Motor neuron (in vitro differentiated cells): ENCODE results near the gene PLTP. TPM values are rescaled to one million over a fixed set of nuclear protein-coding genes. Genes with fewer than 3 reads are reported as not detected.

Experiments used
- ATAC-seq, 8 experiments: fragments of 200-7000 bp; cut with Tn5 transposase; replicated peaks in 6 of 8; 2 replicates each; pipeline ENCODE4 v1.8.0; 2021; ENCODE audit warnings: mild to moderate bottlenecking in 8 of 8, moderate library complexity in 8 of 8
- H3K27ac ChIP-seq, 2 donors: fragments of 250-450 bp; sonication (Bioruptor Pico); 2 replicates each; pipeline ENCODE4 v1.9.0; 2021; ENCODE audit warnings: antibody characterized with exemption in 2 of 2, mild to moderate bottlenecking in 2 of 2, moderate library complexity in 1 of 2
- H3K4me1 ChIP-seq, 2 donors: fragments of 250-450 bp; sonication (Bioruptor Pico); replicated peaks in 1 of 2; 2 replicates each; pipeline ENCODE4 v1.6.1; 2021; ENCODE audit warnings: antibody characterized with exemption in 2 of 2, mild to moderate bottlenecking in 2 of 2, moderate library complexity in 1 of 2
- H3K4me3 ChIP-seq, 5 donors: fragments of 250-450 bp; sonication (Bioruptor Pico); 2 replicates each; pipeline ENCODE4 v1.9.0; 2021; ENCODE audit warnings: antibody characterized with exemption in 5 of 5, mild to moderate bottlenecking in 5 of 5, moderate library complexity in 4 of 5
- WGBS, 10 experiments: fragments of 450-650 bp; shearing (Covaris generic); methylation state at CpG; one replicate each; pipeline ENCODE4 v1.0.0; 2022; 5-methylcytosine and 5-hydroxymethylcytosine counted together
- in situ Hi-C, 9 experiments: fragments of 400-800 bp; cut with MboI; loops; one replicate each; pipeline ENCODE4 v1.15.0; 2021; ENCODE audit warnings: low sequenced_read_pairs in 9 of 9, low pct_unique_long_range_greater_than_20kb in 2 of 9; ENCODE audit not compliant: unreplicated experiment in 9 of 9
- total RNA-seq, 8 experiments: library from RNA; unstranded; fragments of 300-600 nt; gene quantifications; 2 replicates each; pipeline versions ENCODE4 v1.2.3 to v1.2.4, GENCODE V29; 2022

PLTP gene
- total RNA-seq, 8 experiments from 2014 or later, result 30.7 to 638 (median 41.2) TPM

DNA sequence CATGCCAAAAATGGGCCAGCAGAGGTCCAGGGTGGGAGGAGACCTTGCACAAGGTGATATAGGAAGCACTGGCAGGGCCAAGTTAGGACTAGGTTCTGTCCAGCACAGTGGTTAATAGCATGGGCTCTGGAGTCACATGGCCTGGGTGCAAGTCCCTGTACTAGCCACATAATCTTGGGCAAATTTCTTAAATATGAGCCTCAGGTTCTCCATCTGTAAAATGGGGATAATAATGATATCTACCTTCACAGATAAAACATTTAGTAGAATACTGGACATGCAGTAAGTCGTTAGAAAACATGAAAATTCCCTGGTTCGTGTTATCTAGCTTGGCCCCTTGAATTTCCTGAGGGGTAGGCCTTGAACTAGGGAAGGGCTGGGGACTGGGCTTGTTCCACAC, 14.7 kb downstream of the PLTP start:
- Histone ChIP-seq H3K27ac (no peak overlapping the region), H3K4me1 (no peaks in the 10 kb centered on the region), H3K4me3 (no peak overlapping the region)
- ATAC-seq, result no peak
- in situ Hi-C loops, result no loop called here
- WGBS, 10 experiments, result 90 to 100% (median 96%) methylated on average over 1 to 2 of the region's 2 CpGs; no CpG with 5 or more reads in 4 of the 10 experiments

GRCh38 chr20:45896641-45897161, 15.3 kb downstream of the PLTP start:
- in situ Hi-C loops, result no loop called here

GRCh38 chr20:45894797-45895196, 17.2 kb downstream of the PLTP start:
- WGBS, 10 experiments, result 40 to 100% (median 40%) methylated on average over 1 of the region's 12 CpGs; no CpG with 5 or more reads in 7 of the 10 experiments
- Histone ChIP-seq H3K27ac (no peak overlapping the region), H3K4me3 (no peak overlapping the region), H3K4me1 (peaks cover 6 to 8% of the 10 kb centered on the region in 2 donors)
- in situ Hi-C loops, result no loop called here
- ATAC-seq, result no peak

More at GRCh38 chr20:45896641-45897161, 15.3 kb downstream of the PLTP start:
- peaks cover 5 to 6% of the 10 kb centered on the region in 2 donors for H3K4me1 ChIP-seq
- H3K27ac ChIP-seq, result no peak overlapping the region
- H3K4me3 ChIP-seq, result no peak overlapping the region
- ATAC-seq, result no peak
- 91 to 100% (median 97%) methylated on average over 1 to 8 of the region's 14 CpGs; no CpG with 5 or more reads in 3 of the 10 experiments for WGBS, 10 experiments

DNA sequence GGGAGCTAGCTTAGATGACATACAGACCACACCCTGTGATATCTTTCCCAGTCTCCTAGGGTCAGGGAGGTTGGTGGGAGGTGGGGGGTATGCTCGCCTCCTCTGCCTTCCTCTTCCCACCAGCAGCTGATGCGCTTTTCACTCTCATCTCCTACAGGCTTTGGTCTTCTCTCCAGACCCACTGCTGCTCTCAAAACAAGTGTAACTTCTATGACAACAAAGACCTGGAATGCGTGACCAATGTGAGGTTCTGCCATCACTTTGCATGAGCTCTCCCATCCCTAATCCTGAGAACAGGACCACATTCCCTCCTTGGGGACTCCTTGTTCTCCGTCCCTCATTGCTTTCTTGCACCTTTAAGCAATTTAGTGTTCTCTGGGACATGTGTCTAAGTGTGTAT, 18.1 kb downstream of the PLTP start:
- Histone ChIP-seq H3K4me3 (no peak overlapping the region), H3K4me1 (peaks cover 15 to 16% of the 10 kb centered on the region in 2 donors), H3K27ac (no peak overlapping the region)
- WGBS, 10 experiments, result 14 to 100% (median 83%) methylated on average over 1 to 3 of the region's 4 CpGs; no CpG with 5 or more reads in 2 of the 10 experiments
- ATAC-seq, result no peak
- in situ Hi-C loops, result no loop called here

GRCh38 chr20:45892828-45893500, 19.0 kb downstream of the PLTP start:
- ATAC-seq, result no peak
- 73 to 100% (median 83%) methylated on average over 1 to 4 of the region's 4 CpGs; no CpG with 5 or more reads in 2 of the 10 experiments for WGBS, 10 experiments
- Histone ChIP-seq H3K4me1 (peaks cover 15 to 16% of the 10 kb centered on the region in 2 donors), H3K4me3 (no peak overlapping the region), H3K27ac (no peak overlapping the region)
- in situ Hi-C loops, result no loop called here

GRCh38 chr20:45892049-45892825, 19.7 kb downstream of the PLTP start:
- in situ Hi-C loops, result no loop called here

DNA sequence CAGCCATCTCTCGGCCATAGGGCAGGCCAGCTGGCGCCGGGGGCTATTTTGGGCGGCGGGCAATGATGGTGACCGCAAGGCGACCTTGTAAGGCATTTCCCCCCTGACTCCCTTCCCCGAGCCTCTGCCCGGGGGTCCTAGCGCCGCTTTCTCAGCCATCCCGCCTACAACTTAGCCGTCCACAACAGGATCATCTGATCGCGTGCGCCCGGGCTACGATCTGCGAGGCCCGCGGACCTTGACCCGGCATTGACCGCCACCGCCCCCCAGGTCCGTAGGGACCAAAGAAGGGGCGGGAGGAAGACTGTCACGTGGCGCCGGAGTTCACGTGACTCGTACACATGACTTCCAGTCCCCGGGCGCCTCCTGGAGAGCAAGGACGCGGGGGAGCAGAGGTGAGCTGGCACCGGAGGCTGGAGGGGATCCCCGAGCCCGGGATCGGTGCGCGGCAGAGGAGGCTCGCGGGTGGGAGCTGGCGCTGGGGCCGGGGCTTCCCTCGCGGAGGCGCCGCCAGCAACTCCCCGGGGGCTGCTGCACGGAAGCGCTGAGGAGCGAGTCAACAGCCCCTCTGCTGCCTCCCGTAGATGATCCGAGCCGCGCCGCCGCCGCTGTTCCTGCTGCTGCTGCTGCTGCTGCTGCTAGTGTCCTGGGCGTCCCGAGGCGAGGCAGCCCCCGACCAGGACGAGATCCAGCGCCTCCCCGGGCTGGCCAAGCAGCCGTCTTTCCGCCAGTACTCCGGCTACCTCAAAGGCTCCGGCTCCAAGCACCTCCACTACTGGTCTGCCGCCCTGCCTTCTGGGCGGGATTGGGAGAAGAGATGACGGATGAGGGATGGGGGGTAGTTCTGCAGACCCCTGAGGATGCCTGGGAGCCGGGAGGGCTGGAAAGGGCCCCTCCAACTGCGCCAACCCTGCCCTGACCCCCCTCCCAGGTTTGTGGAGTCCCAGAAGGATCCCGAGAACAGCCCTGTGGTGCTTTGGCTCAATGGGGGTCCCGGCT, 20.7 kb downstream of the PLTP start, which contains the start of the genes CTSA and NEURL2:
CTSA (plus strand) TSS at position 351 of the 999 bp plus-strand sequence; CDS start at position 585, 234 bp downstream.
NEURL2 (minus strand) TSS at position 224 of the 999 bp plus-strand sequence; CDS start at position 7, 217 bp downstream.
- in situ Hi-C loops, result no loop called here
- H3K27ac ChIP-seq, result peak within 1 kb of the TSS; percentile 85 to 97
- whole genome bisulfite sequencing, 10 experiments, result 0 to 20% (median 0%) methylated on average over 1 to 9 of the region's 78 CpGs; no CpG with 5 or more reads in 2 of the 10 experiments
- H3K4me3 ChIP-seq, result peak within 1 kb of the TSS; percentile 68 to 85 (median 73)
- peak; percentile 48 to 82 (median 78) for ATAC-seq
- peaks cover 15 to 16% of the 10 kb centered on the region in 2 donors for H3K4me1 ChIP-seq

More at GRCh38 chr20:45892049-45892825, 19.7 kb downstream of the PLTP start:
- H3K4me1 ChIP-seq, result peaks cover 15 to 16% of the 10 kb centered on the region in 2 donors
- ATAC-seq, result peak in 3 of 8 experiments; percentile 2 to 6 (median 5)
- peak overlapping the region; percentile 68 to 85 (median 73) for H3K4me3 ChIP-seq
- no peak overlapping the region for H3K27ac ChIP-seq
- WGBS, 10 experiments, result 64 to 100% (median 80%) methylated on average over 1 to 9 of the region's 9 CpGs; no CpG with 5 or more reads in 2 of the 10 experiments

GRCh38 chr20:45890077-45890984, 21.6 kb downstream of the PLTP start:
- Histone ChIP-seq H3K4me3 (peak overlapping the region; percentile 68 to 85 (median 73)), H3K27ac (peak overlapping the region; percentile 85 to 97), H3K4me1 (peaks cover 15 to 16% of the 10 kb centered on the region in 2 donors)
- peak; percentile 28 to 83 (median 73) for ATAC-seq
- WGBS, 10 experiments, result 0 to 45% (median 5%) methylated on average over 3 to 19 of the region's 79 CpGs; no CpG with 5 or more reads in 3 of the 10 experiments
- in situ Hi-C loops, result no loop called here

DNA sequence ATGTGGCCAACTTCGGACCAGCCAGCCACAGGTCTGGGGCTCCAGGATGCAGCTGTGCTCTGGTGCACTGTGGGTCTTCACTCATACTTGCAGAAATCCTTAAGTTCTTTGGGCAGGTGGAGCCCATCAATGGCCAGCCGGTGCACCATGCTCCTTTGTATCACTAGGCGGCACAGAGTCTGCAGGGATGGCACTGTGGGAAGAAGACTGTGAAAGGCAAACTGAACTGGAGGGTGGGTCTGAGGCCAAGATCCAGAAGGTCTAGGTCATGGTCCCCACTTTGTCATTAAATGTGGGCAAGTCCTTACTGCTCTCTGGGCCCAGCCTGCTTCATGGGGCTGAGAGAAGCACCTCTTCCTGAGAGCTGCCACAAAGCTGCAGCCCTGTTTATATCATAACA, 23.3 kb downstream of the PLTP start:
- ATAC-seq, result no peak
- in situ Hi-C loops, result no loop called here

GRCh38 chr20:45887346-45887715, 24.6 kb downstream of the PLTP start, which contains the start of gene SPATA25:
Gene SPATA25, minus strand, starts transcription at chr20:45887622. Its CDS starts 32 bp downstream, at chr20:45887590.
- no peak for ATAC-seq
- WGBS, 10 experiments, result 94 to 96% methylated on average over 2 to 6 of the region's 8 CpGs; no CpG with 5 or more reads in 8 of the 10 experiments
- in situ Hi-C loops, result no loop called here
- Histone ChIP-seq H3K4me1 (peaks cover 15 to 16% of the 10 kb centered on the region in 2 donors), H3K4me3 (no peak within 1 kb of the TSS), H3K27ac (no peak within 1 kb of the TSS)

More for the DNA sequence above, 23.3 kb downstream of the PLTP start:
- Histone ChIP-seq H3K27ac (no peak overlapping the region), H3K4me3 (no peak overlapping the region), H3K4me1 (peaks cover 15 to 16% of the 10 kb centered on the region in 2 donors)
- WGBS, 10 experiments, result 40 to 100% (median 93%) methylated on average over 1 to 3 of the region's 3 CpGs; no CpG with 5 or more reads in 4 of the 10 experiments
